ENCODE measurements around the gene TP63.

DNA sequence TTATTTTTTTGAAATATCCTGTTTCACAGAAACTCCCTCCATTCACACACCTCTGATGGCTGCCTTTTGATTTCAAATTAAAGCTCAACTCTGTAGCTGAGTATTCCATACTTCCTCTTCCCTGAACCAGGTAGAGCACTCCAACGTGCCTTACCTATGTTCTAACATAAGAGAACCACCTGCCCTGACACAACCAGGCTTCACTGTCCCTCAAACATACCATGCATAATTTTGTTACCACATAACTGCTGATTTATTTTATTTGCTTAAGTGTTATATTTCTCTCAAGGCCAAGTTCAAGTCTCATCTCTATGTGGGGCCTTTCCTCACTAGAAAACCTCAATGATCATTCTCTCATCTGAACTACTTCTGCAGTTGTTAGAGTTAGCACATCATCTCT is 279.8 kb downstream of the TP63 start:
- TF ChIP-seq POLR2A (IDR thresholded peaks at IDR 0.05; ENCODE audit: low read length) (no peak), JUNB (IDR thresholded peaks at IDR 0.05) (no peak), CBX2 (IDR thresholded peaks at IDR 0.05; ENCODE audit: borderline replicate concordance, low read depth) (no peak), NFE2L2 (conservative IDR thresholded peaks at IDR 0.05; ENCODE audit: low read length) (no peak), HOXB13 (CRISPR knock-in tag; IDR thresholded peaks at IDR 0.05; ENCODE audit: low read depth) (no peak), SMC3 (IDR thresholded peaks at IDR 0.05) (no peak), EP300 (IDR thresholded peaks at IDR 0.05) (no peak), MAFK (IDR thresholded peaks at IDR 0.05; ENCODE audit: partially characterized antibody) (no peak), NPAS2 (CRISPR knock-in tag; IDR thresholded peaks at IDR 0.05; ENCODE audit: borderline replicate concordance) (no peak), EHMT2 (IDR thresholded peaks at IDR 0.05; ENCODE audit: low read depth) (no peak)
- TF ChIP-seq, protein P1, sequence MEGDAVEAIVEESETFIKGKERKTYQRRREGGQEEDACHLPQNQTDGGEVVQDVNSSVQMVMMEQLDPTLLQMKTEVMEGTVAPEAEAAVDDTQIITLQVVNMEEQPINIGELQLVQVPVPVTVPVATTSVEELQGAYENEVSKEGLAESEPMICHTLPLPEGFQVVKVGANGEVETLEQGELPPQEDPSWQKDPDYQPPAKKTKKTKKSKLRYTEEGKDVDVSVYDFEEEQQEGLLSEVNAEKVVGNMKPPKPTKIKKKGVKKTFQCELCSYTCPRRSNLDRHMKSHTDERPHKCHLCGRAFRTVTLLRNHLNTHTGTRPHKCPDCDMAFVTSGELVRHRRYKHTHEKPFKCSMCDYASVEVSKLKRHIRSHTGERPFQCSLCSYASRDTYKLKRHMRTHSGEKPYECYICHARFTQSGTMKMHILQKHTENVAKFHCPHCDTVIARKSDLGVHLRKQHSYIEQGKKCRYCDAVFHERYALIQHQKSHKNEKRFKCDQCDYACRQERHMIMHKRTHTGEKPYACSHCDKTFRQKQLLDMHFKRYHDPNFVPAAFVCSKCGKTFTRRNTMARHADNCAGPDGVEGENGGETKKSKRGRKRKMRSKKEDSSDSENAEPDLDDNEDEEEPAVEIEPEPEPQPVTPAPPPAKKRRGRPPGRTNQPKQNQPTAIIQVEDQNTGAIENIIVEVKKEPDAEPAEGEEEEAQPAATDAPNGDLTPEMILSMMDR (IDR thresholded peaks at IDR 0.05), result no peak

All from A549 (cell line).